Tibial nerve (tissue), 4 donors: ENCODE results near the gene MYBBP1A. TPM values are rescaled to one million over a fixed set of nuclear protein-coding genes. Genes with fewer than 3 reads are reported as not detected.

Experiments used
- DNase-seq, 2 donors: peaks; one replicate each; pipeline ENCODE4 v3.0.0-alpha.2; 2019; ENCODE audit warnings: low spot score in 2 of 2
- H3K27ac ChIP-seq, 4 donors: fragments of 200-600 bp; sonication (generic) in 3 of 4; one replicate each; pipeline ENCODE4 v1.5.1; 2017 to 2019; ENCODE audit warnings: mild to moderate bottlenecking in 1 of 4
- H3K27me3 ChIP-seq, 2 donors: fragments of 200-600 bp; sonication (generic) in 1 of 2; one replicate each; pipeline versions ENCODE4 v1.5.1 to v1.6.0; 2017 to 2019
- H3K36me3 ChIP-seq, 3 donors: fragments of 200-600 bp; sonication (generic); one replicate each; pipeline ENCODE4 v1.5.1; 2018 to 2019
- H3K4me1 ChIP-seq, 4 donors: fragments of 200-600 bp; sonication (generic) in 3 of 4; one replicate each; pipeline ENCODE4 v1.5.1; 2017 to 2019
- H3K4me3 ChIP-seq, 4 donors: fragments of 200-600 bp; sonication (generic) in 3 of 4; one replicate each; pipeline ENCODE4 v1.5.1; 2017 to 2019; ENCODE audit warnings: mild to moderate bottlenecking in 1 of 4, moderate library complexity in 1 of 4
- H3K9me3 ChIP-seq, 4 donors: fragments of 200-600 bp; sonication (generic) in 3 of 4; one replicate each; pipeline ENCODE4 v1.5.1; 2017 to 2019
- CTCF ChIP-seq, 5 experiments: fragments of 200-600 bp in 3 of 5; fragments of 450-650 bp in 2 of 5; sonication (generic) in 3 of 5; IDR thresholded peaks; one replicate each; pipeline ENCODE4 v1.5.1; 2016 to 2019; ENCODE audit warnings: antibody characterized with exemption in 5 of 5, mild to moderate bottlenecking in 3 of 5, moderate library complexity in 2 of 5
- EP300 ChIP-seq, 2 donors: sonication (generic); formaldehyde crosslinking; IDR thresholded peaks; one replicate each; pipeline ENCODE4 v1.6.1; 2017; ENCODE audit warnings: antibody characterized with exemption in 2 of 2, mild to moderate bottlenecking in 1 of 2
- POLR2A ChIP-seq, 2 donors: fragments of 450-650 bp; IDR thresholded peaks; one replicate each; pipeline ENCODE4 v1.6.1; 2017; ENCODE audit warnings: antibody characterized with exemption in 2 of 2, mild to moderate bottlenecking in 2 of 2, moderate library complexity in 2 of 2
- WGBS, 2 donors: methylation state at CpG; one replicate each; pipeline ENCODE4 v1.1.5; 2018; 5-methylcytosine and 5-hydroxymethylcytosine counted together
- total RNA-seq, 4 donors: library from RNA; depleted of rRNA; stranded (reverse); fragments of >200 nt; gene quantifications; one replicate each; pipeline ENCODE4 v1.1.0, GENCODE V29; 2016

Gene MYBBP1A
- total RNA-seq, 4 donors from 2014 or later = 53.8 to 119 (median 54.4) TPM

- no peak overlapping the region for H3K27ac ChIP-seq
- H3K27me3 ChIP-seq = no peaks in the 10 kb centered on the region
- peaks cover 0 to under 1% (median 0%) of the 10 kb centered on the region in 4 donors for H3K4me1 ChIP-seq
- H3K4me3 ChIP-seq = no peak overlapping the region
- H3K36me3 ChIP-seq = no peaks in the 10 kb centered on the region
- no peaks in the 10 kb centered on the region for H3K9me3 ChIP-seq
- TF ChIP-seq CTCF (IDR thresholded peaks at IDR 0.05) (no peak), EP300 (IDR thresholded peaks at IDR 0.05) (no peak), POLR2A (IDR thresholded peaks at IDR 0.05) (no peak)
- DNase-seq = peak in 1 of 2 donors; percentile 42
- WGBS, 2 donors = 41 to 53% methylated on average over 20 of the region's 20 CpGs
Observed at GRCh38 chr17:4492721-4493561, 62.2 kb downstream of the MYBBP1A start.

DNA sequence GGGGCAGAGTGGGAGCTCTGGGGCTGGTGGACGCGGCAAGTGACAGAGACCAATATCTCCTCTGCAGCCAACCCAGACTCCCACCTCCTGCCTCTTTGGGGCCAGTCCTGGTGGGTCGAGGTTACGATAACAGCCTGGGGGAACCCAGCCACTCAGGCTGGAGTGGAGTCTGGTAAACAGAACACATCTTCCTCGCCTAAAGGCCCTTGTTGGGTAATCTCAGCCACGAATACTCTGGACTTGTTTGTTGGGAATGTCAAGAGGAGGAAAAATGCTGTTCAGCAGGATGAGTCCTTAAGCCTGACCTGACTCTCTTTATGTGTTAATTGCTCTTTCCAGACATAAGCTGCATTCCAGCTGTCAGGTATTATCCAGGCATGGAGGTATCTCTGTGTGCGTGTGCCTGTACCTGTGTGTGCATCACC lies 64.5 kb downstream of the MYBBP1A start:
- Histone ChIP-seq H3K36me3 (no peaks in the 10 kb centered on the region), H3K27me3 (no peaks in the 10 kb centered on the region), H3K4me1 (no peaks in the 10 kb centered on the region), H3K27ac (no peak overlapping the region), H3K4me3 (no peak overlapping the region), H3K9me3 (no peaks in the 10 kb centered on the region)
- WGBS, 2 donors = 77 to 87% methylated on average over 6 to 7 of the region's 7 CpGs
- no peak for DNase-seq
- TF ChIP-seq POLR2A (IDR thresholded peaks at IDR 0.05) (no peak), CTCF (IDR thresholded peaks at IDR 0.05) (no peak), EP300 (IDR thresholded peaks at IDR 0.05) (no peak)

- Histone ChIP-seq H3K27me3 (no peaks in the 10 kb centered on the region), H3K9me3 (no peaks in the 10 kb centered on the region), H3K27ac (no peak overlapping the region), H3K4me3 (no peak overlapping the region), H3K36me3 (no peaks in the 10 kb centered on the region), H3K4me1 (no peaks in the 10 kb centered on the region)
- DNase-seq = no peak
- WGBS, 2 donors = 77 to 78% methylated on average over 9 of the region's 9 CpGs
- TF ChIP-seq EP300 (IDR thresholded peaks at IDR 0.05) = no peak
- TF ChIP-seq CTCF (IDR thresholded peaks at IDR 0.05) = no peak
- TF ChIP-seq POLR2A (IDR thresholded peaks at IDR 0.05) = no peak
Observed at GRCh38 chr17:4490109-4490591, 65.0 kb downstream of the MYBBP1A start.

- Histone ChIP-seq H3K4me1 (no peaks in the 10 kb centered on the region), H3K27ac (no peak overlapping the region), H3K4me3 (no peak overlapping the region), H3K36me3 (no peaks in the 10 kb centered on the region), H3K9me3 (no peaks in the 10 kb centered on the region), H3K27me3 (no peaks in the 10 kb centered on the region)
- 90 to 91% methylated on average over 13 to 15 of the region's 15 CpGs for WGBS, 2 donors
- no peak for DNase-seq
- TF ChIP-seq EP300 (IDR thresholded peaks at IDR 0.05) = no peak
- no peak for TF ChIP-seq POLR2A (IDR thresholded peaks at IDR 0.05)
- TF ChIP-seq CTCF (IDR thresholded peaks at IDR 0.05) = no peak
Observed at GRCh38 chr17:4488989-4489595, 66.1 kb downstream of the MYBBP1A start.

Other genes with a start within 250 kb of the MYBBP1A start
- 10 to 100 TPM; 30.4 to 50.7 (median 38.3) TPM for gene UBE2G1, start 188.7 kb downstream of the MYBBP1A start, total RNA-seq
- gene SPNS3, start 121.4 kb downstream of the MYBBP1A start, total RNA-seq = under 1 TPM in 1 of 4 donors, not detected in 3; 0.44 TPM
- gene SPNS2, start 56.5 kb downstream of the MYBBP1A start, total RNA-seq = 10 to 100 TPM in 3 of 4 donors, 1 to 10 TPM in 1; 5.4 to 49.8 (median 23.4) TPM
- not detected for gene GGT6, start 5.2 kb upstream of the MYBBP1A start, total RNA-seq
- 1 to 10 TPM; 1.5 to 8.2 (median 4.4) TPM for gene SMTNL2, start 29.1 kb upstream of the MYBBP1A start, total RNA-seq
- gene ALOX15, start 86.3 kb upstream of the MYBBP1A start, total RNA-seq = not detected
- 10 to 100 TPM; 27.1 to 95.1 (median 29.1) TPM for gene PELP1, start 148.8 kb upstream of the MYBBP1A start, total RNA-seq
- gene ARRB2, start 155.2 kb upstream of the MYBBP1A start, total RNA-seq = 100 to 1,000 TPM in 1 of 4 donors, 10 to 100 TPM in 3; 50.2 to 103 (median 57.4) TPM
- 10 to 100 TPM; 20.8 to 32.8 (median 28.4) TPM for gene MED11, start 176.0 kb upstream of the MYBBP1A start, total RNA-seq
- under 1 TPM in 3 of 4 donors, not detected in 1; 0.42 to 0.66 (median 0.59) TPM for gene ZMYND15, start 184.4 kb upstream of the MYBBP1A start, total RNA-seq
- 10 to 100 TPM in 3 of 4 donors, 1 to 10 TPM in 1; 5.7 to 27.3 (median 13.6) TPM for gene CXCL16, start 184.5 kb upstream of the MYBBP1A start, total RNA-seq
- gene TM4SF5, start 216.5 kb upstream of the MYBBP1A start, total RNA-seq = not detected
- 1 to 10 TPM in 3 of 4 donors, not detected in 1; 1.4 to 6.0 (median 1.9) TPM for gene VMO1, start 231.0 kb upstream of the MYBBP1A start, total RNA-seq
- gene GLTPD2, start 233.6 kb upstream of the MYBBP1A start, total RNA-seq = not detected
- 100 to 1,000 TPM; 100 to 171 (median 122) TPM for gene PSMB6, start 240.8 kb upstream of the MYBBP1A start, total RNA-seq